Measurements from ENCODE around the gene NOM1. TPM values are rescaled to one million over a fixed set of nuclear protein-coding genes. Genes with fewer than 3 reads are reported as not detected.

The NOM1 gene
- polyA plus RNA-seq, 1 of the 3 experiments (the other 2 are of a cell fraction): 18.1 TPM

DNA sequence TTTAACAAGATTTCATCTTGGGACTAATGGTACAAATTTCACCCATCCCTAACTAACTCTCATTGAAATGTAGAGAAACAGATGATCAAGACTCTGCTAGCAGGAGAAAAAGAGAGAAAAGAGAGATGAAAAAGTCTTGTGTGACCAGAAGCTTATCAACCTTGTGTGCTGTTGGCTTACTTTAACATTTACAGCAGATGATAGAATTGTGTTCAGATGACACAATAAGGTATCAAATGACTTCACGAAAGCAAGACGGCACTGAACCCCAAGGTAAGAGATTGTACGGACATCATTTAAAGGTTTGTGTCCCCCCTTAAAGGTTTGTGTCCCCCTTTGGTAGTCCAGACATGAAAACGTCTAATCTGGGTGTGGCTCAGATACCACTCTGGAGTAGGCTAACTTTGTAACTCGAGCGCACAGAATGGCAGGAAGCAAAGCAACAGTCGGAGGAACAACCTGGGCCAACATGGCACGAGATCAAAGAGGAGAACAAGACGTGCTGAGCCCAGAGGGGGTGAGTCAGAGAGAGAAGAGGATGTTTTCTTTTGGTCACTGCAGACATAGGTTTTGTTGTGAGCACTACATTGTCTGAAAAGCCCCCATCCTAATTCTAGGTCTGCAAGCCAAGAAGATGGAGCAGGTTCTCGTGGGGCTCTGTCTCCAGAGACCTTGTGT is 46.1 kb upstream of the NOM1 start:
- TF ChIP-seq SMC3 (IDR thresholded peaks at IDR 0.05; ENCODE audit: low read depth, low read length): no peak
- TF ChIP-seq, protein P1, sequence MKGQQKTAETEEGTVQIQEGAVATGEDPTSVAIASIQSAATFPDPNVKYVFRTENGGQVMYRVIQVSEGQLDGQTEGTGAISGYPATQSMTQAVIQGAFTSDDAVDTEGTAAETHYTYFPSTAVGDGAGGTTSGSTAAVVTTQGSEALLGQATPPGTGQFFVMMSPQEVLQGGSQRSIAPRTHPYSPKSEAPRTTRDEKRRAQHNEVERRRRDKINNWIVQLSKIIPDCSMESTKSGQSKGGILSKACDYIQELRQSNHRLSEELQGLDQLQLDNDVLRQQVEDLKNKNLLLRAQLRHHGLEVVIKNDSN (IDR thresholded peaks at IDR 0.05; ENCODE audit: borderline replicate concordance, low read depth): no peak
- no peak for TF ChIP-seq TCF12 (IDR thresholded peaks at IDR 0.05)
- no peak for TF ChIP-seq EZH2phosphoT487 (IDR thresholded peaks at IDR 0.05; ENCODE audit: borderline replicate concordance, low read depth)
- no peak for TF ChIP-seq FOXM1 (IDR thresholded peaks at IDR 0.05; ENCODE audit: low read depth)
- TF ChIP-seq GATA2 (CRISPR knock-in tag; IDR thresholded peaks at IDR 0.05): no peak
- no peak for TF ChIP-seq MXI1 (IDR thresholded peaks at IDR 0.05; ENCODE audit: low read depth, low read length)
- no peak for TF ChIP-seq MEF2A (IDR thresholded peaks at IDR 0.05; ENCODE audit: borderline replicate concordance, low read depth)
- no peak for TF ChIP-seq YY1 (IDR thresholded peaks at IDR 0.05; ENCODE audit: low read depth)
- TF ChIP-seq POLR2AphosphoS5 (IDR thresholded peaks at IDR 0.05; ENCODE audit: low read depth, low read length): no peak
- no peak for TF ChIP-seq SIN3A (IDR thresholded peaks at IDR 0.05; ENCODE audit: borderline replicate concordance, low read depth, low read length)
- TF ChIP-seq, protein P2, sequence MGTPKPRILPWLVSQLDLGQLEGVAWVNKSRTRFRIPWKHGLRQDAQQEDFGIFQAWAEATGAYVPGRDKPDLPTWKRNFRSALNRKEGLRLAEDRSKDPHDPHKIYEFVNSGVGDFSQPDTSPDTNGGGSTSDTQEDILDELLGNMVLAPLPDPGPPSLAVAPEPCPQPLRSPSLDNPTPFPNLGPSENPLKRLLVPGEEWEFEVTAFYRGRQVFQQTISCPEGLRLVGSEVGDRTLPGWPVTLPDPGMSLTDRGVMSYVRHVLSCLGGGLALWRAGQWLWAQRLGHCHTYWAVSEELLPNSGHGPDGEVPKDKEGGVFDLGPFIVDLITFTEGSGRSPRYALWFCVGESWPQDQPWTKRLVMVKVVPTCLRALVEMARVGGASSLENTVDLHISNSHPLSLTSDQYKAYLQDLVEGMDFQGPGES (IDR thresholded peaks at IDR 0.05; ENCODE audit: low read depth, low read length): no peak
- no peak for TF ChIP-seq ELF1 (IDR thresholded peaks at IDR 0.05)
- no peak for TF ChIP-seq RCOR1 (IDR thresholded peaks at IDR 0.05; ENCODE audit: low read length)
- TF ChIP-seq GABPA (IDR thresholded peaks at IDR 0.05; ENCODE audit: low read depth): no peak
- no peak overlapping the region for H3K4me3 ChIP-seq (ENCODE audit: low read depth in 2 of 2, low read length in 1 of 2)
- no peaks in the 10 kb centered on the region for H3K79me2 ChIP-seq (ENCODE audit: insufficient read depth)
- no peaks in the 10 kb centered on the region for H3K36me3 ChIP-seq (replicated peaks in 1 of 2; ENCODE audit: control insufficient read depth in 1 of 2, insufficient read depth in 2 of 2, low read length in 1 of 2)
- H3K27ac ChIP-seq (ENCODE audit: low read depth in 2 of 2, low read length in 1 of 2): no peak overlapping the region
- H3K4me2 ChIP-seq: no peak overlapping the region
- no peaks in the 10 kb centered on the region for H3K27me3 ChIP-seq (ENCODE audit: insufficient read depth)
- 68% methylated on average over 10 of the region's 10 CpGs for WGBS (ENCODE audit: low lambda C conversion rate)
- H3K9me2 ChIP-seq: no peaks in the 10 kb centered on the region
- DNase-seq: no peak
- no peaks in the 10 kb centered on the region for H4K20me1 ChIP-seq (ENCODE audit: insufficient read depth)
- no peak overlapping the region for H3K9ac ChIP-seq
- peaks cover 0 to 5% of the 10 kb centered on the region in 2 experiments; a peak in 1 of 4 replicates for H3K4me1 ChIP-seq (ENCODE audit: control insufficient read depth in 1 of 2, insufficient read depth in 2 of 2, low read depth in 1 of 2, low read length in 1 of 2)
- no peaks in the 10 kb centered on the region for H3K9me3 ChIP-seq
- H2AFZ ChIP-seq (ENCODE audit: low read depth): no peak overlapping the region
- ChIA-PET POLR2A (interaction anchor here (3.0 kb wide), 1 partner anchor 10 kb away, joined by 10 read pairs; the partner anchor contains the start of gene LMBR1), CTCF (interaction anchor here (1.4 to 4.4 kb wide), 4 partner anchors 10 to 321 kb away, joined by 5 to 23 read pairs (median 11); partner anchors contain the start of genes LMBR1 and NOM1)
- no peaks in the 10 kb centered on the region for H3F3A ChIP-seq (replicated peaks; ENCODE audit: insufficient read depth)

DNA sequence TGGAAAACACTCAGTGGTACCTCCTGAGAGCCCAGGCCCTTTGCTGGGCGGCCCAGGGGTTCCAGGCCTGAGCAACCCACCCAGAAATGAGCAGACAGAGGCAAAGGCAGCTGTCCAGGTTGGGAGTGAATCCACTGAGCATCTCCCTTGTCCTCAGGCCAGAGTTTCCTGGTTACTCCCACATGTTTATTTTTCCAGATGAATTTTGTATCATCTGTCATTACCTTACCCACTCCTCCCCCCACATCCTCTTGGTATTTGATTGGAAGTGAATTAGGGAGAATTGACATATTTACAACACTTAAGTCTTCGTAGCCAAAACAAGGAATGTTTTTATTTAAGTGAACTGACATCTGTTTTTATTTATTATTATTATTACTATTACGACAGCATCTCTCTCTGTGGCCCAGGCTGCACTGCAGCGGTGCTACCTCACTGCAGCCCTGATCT is 43.3 kb upstream of the NOM1 start:
- Histone ChIP-seq H3K9me2 (no peaks in the 10 kb centered on the region), H2AFZ (ENCODE audit: low read depth) (no peak overlapping the region), H4K20me1 (ENCODE audit: insufficient read depth) (no peaks in the 10 kb centered on the region), H3K79me2 (ENCODE audit: insufficient read depth) (no peaks in the 10 kb centered on the region), H3F3A (replicated peaks; ENCODE audit: insufficient read depth) (no peaks in the 10 kb centered on the region), H3K27ac (ENCODE audit: low read depth in 2 of 2, low read length in 1 of 2) (no peak overlapping the region), H3K9ac (no peak overlapping the region), H3K9me3 (no peaks in the 10 kb centered on the region), H3K27me3 (ENCODE audit: insufficient read depth) (no peaks in the 10 kb centered on the region), H3K4me3 (ENCODE audit: low read depth in 2 of 2, low read length in 1 of 2) (no peak overlapping the region), H3K36me3 (replicated peaks in 1 of 2; ENCODE audit: control insufficient read depth in 1 of 2, insufficient read depth in 2 of 2, low read length in 1 of 2) (no peaks in the 10 kb centered on the region), H3K4me1 (ENCODE audit: control insufficient read depth in 1 of 2, insufficient read depth in 2 of 2, low read depth in 1 of 2, low read length in 1 of 2) (peaks cover 0 to 7% of the 10 kb centered on the region in 2 experiments; a peak in 1 of 4 replicates), H3K4me2 (no peak overlapping the region)
- POLR2A ChIA-PET: interaction anchor here (3.0 kb wide), 1 partner anchor 13 kb away, joined by 10 read pairs; the partner anchor contains the start of gene LMBR1
- whole genome bisulfite sequencing (ENCODE audit: low lambda C conversion rate): 56% methylated on average over 4 of the region's 4 CpGs
- no peak for DNase-seq
- TF ChIP-seq SIN3A (IDR thresholded peaks at IDR 0.05; ENCODE audit: borderline replicate concordance, low read depth, low read length): no peak
- TF ChIP-seq, protein P1 (IDR thresholded peaks at IDR 0.05; ENCODE audit: borderline replicate concordance, low read depth): no peak
- TF ChIP-seq TEAD4 (IDR thresholded peaks at IDR 0.05; ENCODE audit: borderline replicate concordance, insufficient read depth): no peak
- no peak for TF ChIP-seq NFIC (IDR thresholded peaks at IDR 0.05; ENCODE audit: borderline replicate concordance)
- TF ChIP-seq, protein P3, sequence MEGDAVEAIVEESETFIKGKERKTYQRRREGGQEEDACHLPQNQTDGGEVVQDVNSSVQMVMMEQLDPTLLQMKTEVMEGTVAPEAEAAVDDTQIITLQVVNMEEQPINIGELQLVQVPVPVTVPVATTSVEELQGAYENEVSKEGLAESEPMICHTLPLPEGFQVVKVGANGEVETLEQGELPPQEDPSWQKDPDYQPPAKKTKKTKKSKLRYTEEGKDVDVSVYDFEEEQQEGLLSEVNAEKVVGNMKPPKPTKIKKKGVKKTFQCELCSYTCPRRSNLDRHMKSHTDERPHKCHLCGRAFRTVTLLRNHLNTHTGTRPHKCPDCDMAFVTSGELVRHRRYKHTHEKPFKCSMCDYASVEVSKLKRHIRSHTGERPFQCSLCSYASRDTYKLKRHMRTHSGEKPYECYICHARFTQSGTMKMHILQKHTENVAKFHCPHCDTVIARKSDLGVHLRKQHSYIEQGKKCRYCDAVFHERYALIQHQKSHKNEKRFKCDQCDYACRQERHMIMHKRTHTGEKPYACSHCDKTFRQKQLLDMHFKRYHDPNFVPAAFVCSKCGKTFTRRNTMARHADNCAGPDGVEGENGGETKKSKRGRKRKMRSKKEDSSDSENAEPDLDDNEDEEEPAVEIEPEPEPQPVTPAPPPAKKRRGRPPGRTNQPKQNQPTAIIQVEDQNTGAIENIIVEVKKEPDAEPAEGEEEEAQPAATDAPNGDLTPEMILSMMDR (IDR thresholded peaks at IDR 0.05): no peak
- no peak for TF ChIP-seq JUND (IDR thresholded peaks at IDR 0.05)
- CTCF ChIA-PET: interaction anchor here (1.0 to 4.4 kb wide), 6 partner anchors 12 to 368 kb away, joined by 3 to 23 read pairs (median 6); partner anchors contain the start of genes LMBR1 and NOM1
